HL-60 (cell line): ENCODE measurements around the gene LZTFL1.

Source experiments
- DNase-seq, 2 experiments: peaks; one replicate each; pipeline ENCODE4 v3.0.0-alpha.2; 2010 to 2020; ENCODE audit warnings: low read depth in 1 of 2, low spot score in 1 of 2
- H3K27ac ChIP-seq: fragments of 250-450 bp; sonication (Bioruptor Pico); replicated peaks from 2 replicates; pipeline ENCODE4 v1.5.1; 2020; ENCODE audit warnings: mild to moderate bottlenecking, moderate library complexity
- H3K27me3 ChIP-seq: fragments of 250-450 bp; sonication (Bioruptor Pico); 2 replicates; pipeline ENCODE4 v1.5.1; 2021; ENCODE audit warnings: mild to moderate bottlenecking, moderate library complexity; ENCODE audit not compliant: insufficient read depth, poor library complexity, severe bottlenecking
- H3K4me3 ChIP-seq: replicated peaks from 2 replicates; pipeline ENCODE4 v1.5.1; 2011; ENCODE audit warnings: mild to moderate bottlenecking, control low read depth, low read length; ENCODE audit not compliant: insufficient read depth
- CTCF ChIP-seq: IDR thresholded peaks from one replicate; pipeline ENCODE4 v1.5.1; 2011; ENCODE audit warnings: low read length, control low read depth, inconsistent platforms; ENCODE audit not compliant: insufficient read depth
- GABPA ChIP-seq: IDR thresholded peaks from 2 replicates; pipeline ENCODE4 v1.6.1; 2012; ENCODE audit warnings: low read depth
- POLR2AphosphoS5 ChIP-seq: IDR thresholded peaks from 2 replicates; pipeline ENCODE4 v1.6.1; 2012; ENCODE audit warnings: low read depth
- REST ChIP-seq: IDR thresholded peaks from 2 replicates; pipeline ENCODE4 v1.6.1; 2012; ENCODE audit warnings: low read depth; ENCODE audit not compliant: insufficient replicate concordance
- SPI1 ChIP-seq: IDR thresholded peaks from 2 replicates; pipeline ENCODE4 v1.6.1; 2012; ENCODE audit warnings: low read depth, mild to moderate bottlenecking, borderline replicate concordance
- long read RNA-seq: library from polyadenylated mRNA; unstranded; transcript quantifications from one replicate; pipeline ENCODE4 v2.0.0, GENCODE V29; 2020

LZTFL1 gene
- long read RNA-seq, full-length matches to known transcripts, result 135 of 146 reads
- long read RNA-seq, partial matches to known transcripts, result 0 of 146 reads
- long read RNA-seq, other reads (novel, unspliced or antisense), result 11 of 146 reads

GRCh38 chr3:45841757-45842491, at the start of gene LZTFL1:
LZTFL1 (minus strand) TSS chr3:45842119; CDS start chr3:45841991, 128 bp downstream.
- TF ChIP-seq CTCF (no peak), POLR2AphosphoS5 (peak; percentile 89), SPI1 (peak; percentile 51; the same call in 1 of the 2 replicates), REST (peak; percentile 62), GABPA (peak; percentile 93)
- no peaks in the 10 kb centered on the region for H3K27me3 ChIP-seq
- peak within 1 kb of the TSS; percentile 81 for H3K4me3 ChIP-seq
- peak; percentile 98 to 100 for DNase-seq
- H3K27ac ChIP-seq, result peak within 1 kb of the TSS; percentile 96

- no peak for DNase-seq
Observed at GRCh38 chr3:45890405-45890804, 48.5 kb upstream of the LZTFL1 start.

More at GRCh38 chr3:45890405-45890804, 48.5 kb upstream of the LZTFL1 start:
- H3K27ac ChIP-seq, result no peak overlapping the region
- TF ChIP-seq CTCF (no peak), GABPA (no peak), POLR2AphosphoS5 (no peak), REST (no peak), SPI1 (no peak)
- no peaks in the 10 kb centered on the region for H3K27me3 ChIP-seq
- H3K4me3 ChIP-seq, result no peak overlapping the region
